Subcutaneous preadipocyte (primary cell): Measurements from ENCODE around the gene SERPINB4. TPM values are rescaled to one million over a fixed set of nuclear protein-coding genes. Genes with fewer than 3 reads are reported as not detected.

Experiments used
- total RNA-seq: library from RNA; depleted of rRNA; stranded (reverse); fragments of >200 nt; gene quantifications from 2 replicates; pipeline ENCODE4 v1.2.3, GENCODE V29; 2012

The SERPINB4 gene
- under 0.01 TPM in 1 of 2 replicates, not detected in the other for total RNA-seq

GRCh38 chr18:63644142-63644541 is at the start of gene SERPINB4:
Gene SERPINB4 (minus strand): TSS chr18:63644256. CDS start chr18:63643577, 679 bp downstream.

GRCh38 chr18:63661750-63662149 is 17.7 kb upstream of the SERPINB4 start, which contains the start of gene SERPINB3:
Gene SERPINB3 (minus strand): TSS chr18:63661893. CDS start chr18:63661216, 677 bp downstream.

Other genes with a start within 250 kb of the SERPINB4 start
- gene VPS4B, start 221.8 kb downstream of the SERPINB4 start, total RNA-seq, result 30.1 and 37.7 TPM in 2 replicates
- gene SERPINB5, start 167.3 kb downstream of the SERPINB4 start, total RNA-seq, result not detected in 2 replicates
- not detected in 2 replicates for gene SERPINB12, start 101.9 kb downstream of the SERPINB4 start, total RNA-seq
- gene SERPINB13, start 56.9 kb downstream of the SERPINB4 start, total RNA-seq, result not detected in 2 replicates
- gene SERPINB3, start 17.6 kb upstream of the SERPINB4 start, total RNA-seq, result not detected in 2 replicates
- gene SERPINB11, start 58.7 kb upstream of the SERPINB4 start, total RNA-seq, result not detected in 2 replicates
- 0.59 TPM in 1 of 2 replicates, not detected in the other for gene SERPINB7, start 131.2 kb upstream of the SERPINB4 start, total RNA-seq
- gene SERPINB2, start 243.4 kb upstream of the SERPINB4 start, total RNA-seq, result 1.8 and 3.5 TPM in 2 replicates